H1 (cell line): ENCODE measurements around the gene INSYN1. TPM values are rescaled to one million over a fixed set of nuclear protein-coding genes. Genes with fewer than 3 reads are reported as not detected.
A peak's percentile ranks its signal among the peaks of the same experiment; 100 is the strongest.

Experiments
- CTCF ChIA-PET: fragments of 300-600 bp; sonication (Branson Sonifier 250); formaldehyde crosslinking; loops from one replicate; lab custom pipeline; 2021; ENCODE audit not compliant: partially characterized antibody; lab: Charles Lee
- POLR2A ChIA-PET: fragments of 300-600 bp; sonication (Branson Sonifier 250); formaldehyde crosslinking; loops from one replicate; lab custom pipeline; 2021; ENCODE audit warnings: inconsistent platforms; ENCODE audit not compliant: partially characterized antibody; lab: Charles Lee
- DNase-seq, 2 experiments: peaks; one replicate each; pipeline versions ENCODE4 v3.0.0 to v3.0.0-alpha.2; 2010 to 2022; ENCODE audit warnings: low spot score in 2 of 2, low read depth in 1 of 2, mixed read lengths in 1 of 2
- FAIRE-seq: peaks from 2 replicates; lab custom pipeline; 2011; peaks lifted over from hg19 to GRCh38; lab: Jason Lieb, UNC
- H2AFZ ChIP-seq: 2 replicates; pipeline ENCODE4 v1.8.1; 2012; ENCODE audit warnings: low read length, inconsistent platforms
- H2AK5ac ChIP-seq: 2 replicates; pipeline ENCODE4 v1.6.1; 2013; ENCODE audit warnings: low read depth, low read length
- H2BK120ac ChIP-seq: replicated peaks from 2 replicates; pipeline ENCODE3; 2013; ENCODE audit warnings: low read depth, low read length, inconsistent platforms
- H2BK12ac ChIP-seq: 2 replicates; pipeline ENCODE4 v1.6.1; 2013; ENCODE audit warnings: low read depth, low read length
- H2BK15ac ChIP-seq: 2 replicates; pipeline ENCODE4 v1.6.1; 2013; ENCODE audit warnings: low read length
- H2BK20ac ChIP-seq: 2 replicates; pipeline ENCODE4 v1.6.1; 2013; ENCODE audit warnings: low read length
- H2BK5ac ChIP-seq: 2 replicates; pipeline ENCODE4 v1.6.1; 2013; ENCODE audit warnings: low read depth, low read length
- H3K14ac ChIP-seq: 2 replicates; pipeline ENCODE4 v1.6.1; 2013; ENCODE audit warnings: inconsistent platforms; ENCODE audit not compliant: insufficient read length
- H3K18ac ChIP-seq: 2 replicates; pipeline ENCODE4 v1.6.1; 2013; ENCODE audit warnings: low read length; ENCODE audit errors: extremely low read depth
- H3K23ac ChIP-seq: 2 replicates; pipeline ENCODE4 v1.6.1; 2013; ENCODE audit warnings: inconsistent platforms; ENCODE audit not compliant: insufficient read length
- H3K23me2 ChIP-seq: 2 replicates; pipeline ENCODE4 v1.6.1; 2013; ENCODE audit warnings: low read depth, low read length
- H3K27ac ChIP-seq: 2 replicates; pipeline ENCODE4 v1.6.1; 2011; ENCODE audit warnings: low read depth, low read length, inconsistent platforms
- H3K27me3 ChIP-seq, 4 experiments: replicated peaks in 1 of 4; 1 replicate in 1 of 4; 2 replicates in 3 of 4; pipeline versions ENCODE4 v1.6.1 to v1.8.1; 2011 to 2013; ENCODE audit warnings: low read length in 3 of 4, mild to moderate bottlenecking in 3 of 4, inconsistent platforms in 2 of 4, mixed read lengths in 2 of 4, moderate library complexity in 1 of 4; ENCODE audit not compliant: control insufficient read depth in 3 of 4, insufficient read depth in 3 of 4; ENCODE audit errors: extremely low read depth in 1 of 4
- H3K36me3 ChIP-seq, 4 experiments: 2 replicates each; pipeline versions ENCODE4 v1.6.1 to v1.8.1; 2011 to 2013; ENCODE audit warnings: mild to moderate bottlenecking in 4 of 4, low read length in 3 of 4, moderate library complexity in 2 of 4, control low read depth in 1 of 4, inconsistent platforms in 1 of 4; ENCODE audit not compliant: insufficient read depth in 4 of 4, control insufficient read depth in 2 of 4
- H3K4ac ChIP-seq: replicated peaks from 2 replicates; pipeline ENCODE3; 2013; ENCODE audit warnings: low read length, low read depth, mixed read lengths, inconsistent platforms; ENCODE audit not compliant: insufficient read length
- H3K4me1 ChIP-seq, 4 experiments: replicated peaks in 1 of 4; 1 replicate in 1 of 4; 2 replicates in 3 of 4; pipeline versions ENCODE4 v1.6.1 to v1.8.1; 2011 to 2013; ENCODE audit warnings: low read length in 3 of 4, inconsistent platforms in 2 of 4, mixed read lengths in 1 of 4; ENCODE audit not compliant: insufficient read depth in 4 of 4, control insufficient read depth in 3 of 4
- H3K4me2 ChIP-seq, 2 experiments: 2 replicates each; pipeline versions ENCODE4 v1.6.1 to v1.8.1; 2011 to 2013; ENCODE audit warnings: low read depth in 2 of 2, low read length in 2 of 2, control low read depth in 1 of 2, inconsistent platforms in 1 of 2, mild to moderate bottlenecking in 1 of 2; ENCODE audit not compliant: insufficient read depth in 1 of 2
- H3K4me3 ChIP-seq, 4 experiments: fragments of 200-600, 300-600 bp in 1 of 4; sonication (generic), shearing (Covaris generic), sonication (Bioruptor Twin) in 1 of 4; 2 replicates each; pipeline versions ENCODE4 v1.5.1 to v1.8.1; 2011 to 2016; ENCODE audit warnings: low read length in 4 of 4, low read depth in 3 of 4, control low read depth in 2 of 4, inconsistent platforms in 2 of 4, mild to moderate bottlenecking in 2 of 4, mixed read lengths in 1 of 4, moderate library complexity in 1 of 4; ENCODE audit not compliant: insufficient read depth in 2 of 4; ENCODE audit errors: extremely low read depth in 1 of 4
- H3K56ac ChIP-seq: replicated peaks from 2 replicates; pipeline ENCODE3; 2013; ENCODE audit warnings: low read depth, mild to moderate bottlenecking, mixed read lengths, low read length, inconsistent platforms; ENCODE audit not compliant: insufficient read length
- H3K79me1 ChIP-seq: 2 replicates; pipeline ENCODE4 v1.6.1; 2013; ENCODE audit warnings: low read depth, low read length, control low read depth
- H3K79me2 ChIP-seq, 2 experiments: 2 replicates each; pipeline versions ENCODE4 v1.6.1 to v1.8.1; 2012 to 2013; ENCODE audit warnings: low read length in 2 of 2, mild to moderate bottlenecking in 2 of 2, inconsistent platforms in 1 of 2; ENCODE audit not compliant: insufficient read depth in 2 of 2, control insufficient read depth in 1 of 2
- H3K9ac ChIP-seq, 4 experiments: replicated peaks in 1 of 4; 1 replicate in 1 of 4; 2 replicates in 3 of 4; pipeline versions ENCODE4 v1.6.1 to v1.8.1; 2011 to 2013; ENCODE audit warnings: low read depth in 3 of 4, low read length in 3 of 4, control low read depth in 2 of 4, mild to moderate bottlenecking in 2 of 4, moderate library complexity in 2 of 4, inconsistent platforms in 1 of 4; ENCODE audit errors: extremely low read depth in 1 of 4
- H3K9me3 ChIP-seq, 2 experiments: 2 replicates each; pipeline versions ENCODE4 v1.6.1 to v1.8.1; 2012 to 2013; ENCODE audit warnings: mild to moderate bottlenecking in 2 of 2, moderate library complexity in 2 of 2, control low read depth in 1 of 2, inconsistent platforms in 1 of 2, low read depth in 1 of 2, low read length in 1 of 2, mixed read lengths in 1 of 2; ENCODE audit not compliant: insufficient read depth in 2 of 2
- H4K20me1 ChIP-seq, 2 experiments: replicated peaks in 1 of 2; 2 replicates each; pipeline versions ENCODE3 to v1.8.1; 2011 to 2013; ENCODE audit warnings: inconsistent platforms in 2 of 2, low read length in 2 of 2, mild to moderate bottlenecking in 1 of 2; ENCODE audit not compliant: insufficient read depth in 2 of 2, control insufficient read depth in 1 of 2
- H4K5ac ChIP-seq: 2 replicates; pipeline ENCODE4 v1.6.1; 2013; ENCODE audit warnings: low read length, low read depth, mixed read lengths, inconsistent platforms; ENCODE audit not compliant: insufficient read length
- H4K8ac ChIP-seq: 2 replicates; pipeline ENCODE4 v1.8.0; 2013; ENCODE audit warnings: mild to moderate bottlenecking, moderate library complexity, low read length, inconsistent platforms; ENCODE audit not compliant: insufficient read depth; ENCODE audit errors: extremely low read depth
- H4K91ac ChIP-seq: replicated peaks from 2 replicates; pipeline ENCODE3; 2013; ENCODE audit warnings: low read length, mixed read lengths, inconsistent platforms; ENCODE audit not compliant: insufficient read length
- EGR1 ChIP-seq: IDR thresholded peaks from 2 replicates; pipeline ENCODE4 v1.6.1; 2011; ENCODE audit warnings: low read depth, low read length, borderline replicate concordance
- JUN ChIP-seq: IDR thresholded peaks from 2 replicates; pipeline ENCODE4 v1.6.1; 2011; ENCODE audit warnings: low read depth, mild to moderate bottlenecking, improper control_type of control experiment, low read length
- POLR2A ChIP-seq, 2 experiments: IDR thresholded peaks; 1 replicate in 1 of 2; 2 replicates in 1 of 2; pipeline ENCODE4 v1.6.1; 2011; ENCODE audit warnings: low read depth in 2 of 2, low read length in 2 of 2, mild to moderate bottlenecking in 2 of 2; ENCODE audit errors: control extremely low read depth in 1 of 2
- RBBP5 ChIP-seq: IDR thresholded peaks from 2 replicates; pipeline ENCODE4 v1.7.1; 2012; ENCODE audit warnings: low read depth, mild to moderate bottlenecking, inconsistent platforms, low read length, moderate library complexity, borderline replicate concordance
- SIN3A ChIP-seq, 2 experiments: IDR thresholded peaks in 1 of 2; conservative IDR thresholded peaks in 1 of 2; 2 replicates each; pipeline ENCODE4 v1.6.1; 2011 to 2012; ENCODE audit warnings: low read length in 2 of 2, improper control_type of control experiment in 1 of 2, low read depth in 1 of 2, mild to moderate bottlenecking in 1 of 2
- SP1 ChIP-seq: IDR thresholded peaks from 2 replicates; pipeline ENCODE4 v1.6.1; 2011; ENCODE audit warnings: low read depth, low read length
- SUZ12 ChIP-seq: fragments of 200-600 bp; sonication (generic); IDR thresholded peaks from 2 replicates; pipeline ENCODE4 v1.6.1; 2012; ENCODE audit warnings: mild to moderate bottlenecking, inconsistent platforms, low read length, moderate library complexity, mixed read lengths
- WGBS, 2 experiments: shearing (Covaris generic) in 1 of 2; methylation state at CpG; one replicate each; pipeline versions ENCODE4 v1.1.6 to v1.1.7; 2013 to 2015; ENCODE audit warnings: low lambda C conversion rate in 2 of 2, mixed read lengths in 2 of 2, inconsistent platforms in 1 of 2, low coverage in 1 of 2, missing lambda C conversion rate in 1 of 2; ENCODE audit not compliant: insufficient replicate concordance in 2 of 2, insufficient coverage in 1 of 2, insufficient read length in 1 of 2; ENCODE audit errors: extremely low coverage in 1 of 2, missing lambda C conversion rate in 1 of 2; 5-methylcytosine and 5-hydroxymethylcytosine counted together
- polyA plus RNA-seq, 7 experiments: library from polyadenylated mRNA; depleted of rRNA in 3 of 7; stranded (reverse) in 5 of 7; unstranded in 2 of 7; fragments of >200 nt in 5 of 7; fragments of 200-250 nt in 2 of 7; gene quantifications; 1 replicate in 5 of 7; 2 replicates in 1 of 7; 4 replicates in 1 of 7; pipeline versions ENCODE4 v1.2.1 to v1.2.3, GENCODE V29; 2011 to 2013; ENCODE audit warnings: missing spikeins in 2 of 7, mixed read lengths in 2 of 7
- total RNA-seq: library from RNA; stranded (reverse); fragmentation: NEBNext Ultra II Directional; extraction: Animal tissue kit (Norgen Biotek cat#: 25700); gene quantifications from 2 replicates; pipeline ENCODE4 v1.2.1, GENCODE V29; 2021
- TF ChIP-seq, protein P1 (sequence below), 3 experiments: IDR thresholded peaks; 1 replicate in 2 of 3; 2 replicates in 1 of 3; pipeline versions ENCODE4 v1.5.1 to v1.6.1; 2011; ENCODE audit warnings: low read length in 3 of 3, mild to moderate bottlenecking in 3 of 3, inconsistent platforms in 2 of 3, low read depth in 1 of 3, moderate library complexity in 1 of 3; ENCODE audit not compliant: insufficient read depth in 1 of 3; ENCODE audit errors: control extremely low read depth in 1 of 3
- TF ChIP-seq, protein P2 (sequence below): IDR thresholded peaks from 2 replicates; pipeline ENCODE4 v1.6.1; 2011; ENCODE audit warnings: low read depth, mild to moderate bottlenecking, low read length; ENCODE audit not compliant: insufficient read depth

The INSYN1 gene
- total and polyA plus RNA-seq, 2 of the 8 experiments (the other 6 are each of a cell fraction or from before 2014, with no cell fraction given) = 7.2 to 10.2 TPM

DNA sequence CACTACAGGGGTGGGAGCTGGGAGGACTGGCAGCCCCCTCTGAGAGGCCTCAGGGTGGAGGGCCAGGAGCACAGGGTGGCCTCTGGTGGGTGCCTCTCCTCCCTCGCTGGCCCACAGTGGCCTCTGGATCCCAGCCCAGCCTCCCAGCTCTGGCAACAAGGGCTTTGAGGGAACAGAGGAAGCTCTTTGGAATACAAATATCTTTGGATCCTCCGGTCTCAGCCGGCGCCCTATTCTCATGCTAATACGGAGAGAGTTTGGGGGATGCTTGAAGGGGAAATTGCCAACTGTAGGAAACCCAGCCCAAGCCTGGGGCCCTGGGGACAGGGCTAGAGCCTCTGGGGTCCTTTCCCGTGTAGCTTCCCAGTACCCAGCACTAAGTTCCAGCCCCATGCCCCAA is 33.4 kb upstream of the INSYN1 start:
- WGBS, 2 experiments = 2% methylated on average over 6 of the region's 6 CpGs; no CpG with 5 or more reads in 1 of the 2 experiments
- H4K20me1 ChIP-seq = no peaks in the 10 kb centered on the region
- H3K23me2 ChIP-seq = no peaks in the 10 kb centered on the region
- 0 out of 2 replicates have a peak overlapping the region, but pooled peaks have one; percentile 42 for H2BK12ac ChIP-seq
- CTCF ChIA-PET = interaction anchor here (0.7 to 1.0 kb wide), 4 partner anchors 17 to 80 kb away, joined by 3 to 4 read pairs (median 4); no protein-coding TSS in a partner anchor
- H3K9ac ChIP-seq = peak overlapping the region in 1 of 4 experiments; percentile 27; a peak in 1 of 7 replicates
- POLR2A ChIA-PET = interaction anchor here (0.8 to 2.3 kb wide), 2 partner anchors 14 to 33 kb away, joined by 3 to 5 read pairs; no protein-coding TSS in a partner anchor
- peak overlapping the region in 1 of 4 experiments; percentile 22; a peak in 1 of 8 replicates for H3K4me3 ChIP-seq
- H2AK5ac ChIP-seq = no peak overlapping the region
- peak; percentile 56 to 74 for DNase-seq
- no peaks in the 10 kb centered on the region for H3K79me2 ChIP-seq
- no peak overlapping the region for H2AFZ ChIP-seq
- peaks cover 23 to 32% (median 28%) of the 10 kb centered on the region in 4 experiments for H3K4me1 ChIP-seq
- H4K91ac ChIP-seq = peak overlapping the region; percentile 99
- H3K18ac ChIP-seq = peak overlapping the region; percentile 26; the same call in 1 of the 2 replicates
- H4K8ac ChIP-seq = no peak overlapping the region
- H2BK120ac ChIP-seq = peak overlapping the region; percentile 89
- H3K4ac ChIP-seq = no peak overlapping the region
- H3K4me2 ChIP-seq = peak overlapping the region; percentile 31 to 62
- H3K79me1 ChIP-seq = no peaks in the 10 kb centered on the region
- peaks cover 0 to 2% (median 0%) of the 10 kb centered on the region in 4 experiments; a peak in 1 of 7 replicates for H3K27me3 ChIP-seq
- H2BK5ac ChIP-seq = peak overlapping the region; percentile 99; the same call in 1 of the 2 replicates
- H3K56ac ChIP-seq = no peak overlapping the region
- FAIRE-seq = no peak
- H3K23ac ChIP-seq = no peak overlapping the region
- peak overlapping the region; percentile 64; the same call in 1 of the 2 replicates for H2BK20ac ChIP-seq
- no peaks in the 10 kb centered on the region for H3K36me3 ChIP-seq
- no peak overlapping the region for H3K14ac ChIP-seq
- peak overlapping the region; percentile 20; the same call in 1 of the 2 replicates for H3K27ac ChIP-seq
- no peaks in the 10 kb centered on the region for H3K9me3 ChIP-seq
- no peak overlapping the region for H4K5ac ChIP-seq
- H2BK15ac ChIP-seq = no peak overlapping the region
- TF ChIP-seq JUN (no peak), SIN3A (conservative IDR thresholded peaks at IDR 0.05 in 1 of 2, IDR thresholded peaks at IDR 0.05 in 1 of 2; ENCODE audit: low read depth in 1 of 2, low read length in 2 of 2) (no peak), RBBP5 (peak; percentile 56; the same call in 1 of the 2 replicates), EGR1 (0 out of 2 replicates have a peak, but pooled peaks have one; percentile 8), SUZ12 (no peak), POLR2A (IDR thresholded peaks at IDR 0.05; ENCODE audit: control extremely low read depth in 1 of 2, low read depth in 2 of 2, low read length in 2 of 2) (no peak), SP1 (peak; percentile 57; the same call in 1 of the 2 replicates)
- TF ChIP-seq, protein P1, sequence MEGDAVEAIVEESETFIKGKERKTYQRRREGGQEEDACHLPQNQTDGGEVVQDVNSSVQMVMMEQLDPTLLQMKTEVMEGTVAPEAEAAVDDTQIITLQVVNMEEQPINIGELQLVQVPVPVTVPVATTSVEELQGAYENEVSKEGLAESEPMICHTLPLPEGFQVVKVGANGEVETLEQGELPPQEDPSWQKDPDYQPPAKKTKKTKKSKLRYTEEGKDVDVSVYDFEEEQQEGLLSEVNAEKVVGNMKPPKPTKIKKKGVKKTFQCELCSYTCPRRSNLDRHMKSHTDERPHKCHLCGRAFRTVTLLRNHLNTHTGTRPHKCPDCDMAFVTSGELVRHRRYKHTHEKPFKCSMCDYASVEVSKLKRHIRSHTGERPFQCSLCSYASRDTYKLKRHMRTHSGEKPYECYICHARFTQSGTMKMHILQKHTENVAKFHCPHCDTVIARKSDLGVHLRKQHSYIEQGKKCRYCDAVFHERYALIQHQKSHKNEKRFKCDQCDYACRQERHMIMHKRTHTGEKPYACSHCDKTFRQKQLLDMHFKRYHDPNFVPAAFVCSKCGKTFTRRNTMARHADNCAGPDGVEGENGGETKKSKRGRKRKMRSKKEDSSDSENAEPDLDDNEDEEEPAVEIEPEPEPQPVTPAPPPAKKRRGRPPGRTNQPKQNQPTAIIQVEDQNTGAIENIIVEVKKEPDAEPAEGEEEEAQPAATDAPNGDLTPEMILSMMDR (IDR thresholded peaks at IDR 0.05; ENCODE audit: control extremely low read depth in 1 of 3, insufficient read depth in 1 of 3, low read depth in 1 of 3, low read length in 3 of 3) = no peak
- TF ChIP-seq, protein P2, sequence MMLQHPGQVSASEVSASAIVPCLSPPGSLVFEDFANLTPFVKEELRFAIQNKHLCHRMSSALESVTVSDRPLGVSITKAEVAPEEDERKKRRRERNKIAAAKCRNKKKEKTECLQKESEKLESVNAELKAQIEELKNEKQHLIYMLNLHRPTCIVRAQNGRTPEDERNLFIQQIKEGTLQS = no peak
